Epithelial cell of esophagus (primary cell): Measurements from ENCODE around the gene CHRNB1.
A peak's percentile ranks its signal among the peaks of the same experiment; 100 is the strongest.

ENCODE experiments used
- DNase-seq: peaks from one replicate; pipeline ENCODE4 v3.0.0; 2010; ENCODE audit warnings: low read depth
- H3K4me3 ChIP-seq: 2 replicates; pipeline ENCODE4 v1.5.1; 2011; ENCODE audit warnings: mild to moderate bottlenecking, low read length, control low read depth
- TF ChIP-seq, protein P1 (sequence below): IDR thresholded peaks from 2 replicates; pipeline ENCODE4 v1.5.1; 2011; ENCODE audit warnings: low read depth, mild to moderate bottlenecking, low read length, control low read depth, inconsistent platforms; ENCODE audit not compliant: insufficient read depth; ENCODE audit errors: missing control alignments

Gene CHRNB1

GRCh38 chr17:7431231-7431630 lies 13.6 kb upstream of the CHRNB1 start:
- TF ChIP-seq, protein P1, sequence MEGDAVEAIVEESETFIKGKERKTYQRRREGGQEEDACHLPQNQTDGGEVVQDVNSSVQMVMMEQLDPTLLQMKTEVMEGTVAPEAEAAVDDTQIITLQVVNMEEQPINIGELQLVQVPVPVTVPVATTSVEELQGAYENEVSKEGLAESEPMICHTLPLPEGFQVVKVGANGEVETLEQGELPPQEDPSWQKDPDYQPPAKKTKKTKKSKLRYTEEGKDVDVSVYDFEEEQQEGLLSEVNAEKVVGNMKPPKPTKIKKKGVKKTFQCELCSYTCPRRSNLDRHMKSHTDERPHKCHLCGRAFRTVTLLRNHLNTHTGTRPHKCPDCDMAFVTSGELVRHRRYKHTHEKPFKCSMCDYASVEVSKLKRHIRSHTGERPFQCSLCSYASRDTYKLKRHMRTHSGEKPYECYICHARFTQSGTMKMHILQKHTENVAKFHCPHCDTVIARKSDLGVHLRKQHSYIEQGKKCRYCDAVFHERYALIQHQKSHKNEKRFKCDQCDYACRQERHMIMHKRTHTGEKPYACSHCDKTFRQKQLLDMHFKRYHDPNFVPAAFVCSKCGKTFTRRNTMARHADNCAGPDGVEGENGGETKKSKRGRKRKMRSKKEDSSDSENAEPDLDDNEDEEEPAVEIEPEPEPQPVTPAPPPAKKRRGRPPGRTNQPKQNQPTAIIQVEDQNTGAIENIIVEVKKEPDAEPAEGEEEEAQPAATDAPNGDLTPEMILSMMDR, result no peak
- H3K4me3 ChIP-seq, result no peak overlapping the region
- no peak for DNase-seq

DNA sequence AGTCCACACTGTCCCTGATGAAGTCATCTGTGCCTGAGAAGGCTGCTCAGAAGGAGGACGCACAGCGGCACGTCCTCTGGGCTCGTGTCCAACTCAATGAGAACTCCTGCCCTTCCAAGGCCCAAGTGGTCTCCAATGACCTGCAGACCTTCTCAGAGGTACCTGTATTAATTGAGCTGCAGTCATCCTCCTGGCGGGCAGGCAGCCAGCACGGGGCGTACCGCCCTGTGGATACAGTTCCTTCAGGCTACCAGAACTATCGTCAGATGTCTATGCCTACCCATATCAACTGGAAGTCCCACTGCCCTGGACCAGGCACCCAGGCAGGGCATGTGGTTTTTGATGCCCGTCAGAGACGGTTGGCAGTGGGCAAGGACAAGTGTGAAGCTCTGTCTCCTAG lies 12.6 kb upstream of the CHRNB1 start:
- TF ChIP-seq, protein P1, result no peak
- no peak overlapping the region for H3K4me3 ChIP-seq
- no peak for DNase-seq

DNA sequence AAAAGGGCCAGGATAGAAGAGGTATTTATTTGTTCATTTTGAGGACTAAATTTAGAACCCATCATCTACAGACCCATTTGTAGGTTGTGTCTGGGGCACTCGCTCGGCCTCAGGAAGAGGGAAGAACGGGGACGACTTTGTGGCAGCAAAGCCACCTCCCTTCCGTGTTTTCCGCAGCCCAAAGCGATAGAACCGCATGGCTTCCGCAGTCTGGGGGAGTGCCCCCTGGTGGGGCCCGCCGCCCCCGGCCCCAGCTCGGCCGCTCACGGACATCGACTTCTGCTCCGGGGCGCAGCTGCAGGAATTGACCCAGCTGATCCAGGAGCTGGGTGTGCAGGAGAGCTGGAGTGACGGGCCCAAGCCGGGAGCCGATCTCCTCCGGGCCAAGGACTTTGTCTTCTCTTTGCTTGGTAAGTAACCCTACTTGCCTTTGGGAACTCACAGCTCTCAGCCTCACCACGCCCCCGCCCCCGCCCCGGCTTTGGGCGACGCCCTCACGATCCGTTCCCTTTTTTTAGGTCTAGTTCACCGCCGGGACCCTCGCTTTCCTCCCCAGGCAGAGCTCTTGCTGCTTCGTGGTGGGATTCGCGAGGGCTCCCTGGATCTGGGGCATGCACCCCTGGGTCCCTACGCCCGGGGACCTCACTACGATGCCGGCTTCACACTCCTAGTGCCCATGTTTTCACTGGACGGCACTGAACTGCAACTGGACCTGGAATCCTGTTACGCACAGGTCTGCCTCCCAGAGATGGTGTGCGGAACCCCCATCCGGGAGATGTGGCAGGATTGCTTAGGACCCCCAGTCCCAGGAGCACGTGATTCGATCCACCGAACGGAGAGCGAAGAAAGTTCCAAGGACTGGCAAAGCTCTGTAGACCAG lies 8.9 kb upstream of the CHRNB1 start:
- H3K4me3 ChIP-seq, result peak overlapping the region; percentile 77
- TF ChIP-seq, protein P1, result no peak
- DNase-seq, result peak; percentile 63

- H3K4me3 ChIP-seq, result peak overlapping the region; percentile 78
- peak; percentile 94 for DNase-seq
Measured at GRCh38 chr17:7436556-7437368, 8.1 kb upstream of the CHRNB1 start.

DNA sequence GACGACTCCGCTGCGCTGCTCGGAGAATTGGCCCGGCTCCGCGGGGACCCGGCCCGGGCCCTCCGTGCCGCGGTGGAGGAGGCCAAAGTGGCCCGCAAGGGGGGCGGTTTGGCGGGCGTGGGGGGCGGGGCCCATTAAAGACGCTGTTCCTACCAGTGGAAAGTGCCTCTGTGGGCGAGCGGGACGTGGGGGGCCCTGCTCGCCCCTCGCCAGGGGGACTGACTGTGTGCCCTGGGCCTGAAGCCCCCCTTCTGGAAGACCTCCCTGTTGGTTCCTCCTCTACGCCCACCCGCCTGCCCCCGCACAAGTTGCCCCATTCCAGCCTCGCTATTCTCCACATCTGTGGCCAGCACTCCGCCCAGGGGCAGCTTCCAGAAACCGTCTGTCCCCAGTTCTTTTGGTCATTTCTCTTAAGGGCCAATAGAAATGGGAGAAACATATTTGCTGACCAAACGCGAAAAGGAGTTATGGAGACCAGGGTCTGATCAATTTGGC lies 7.4 kb upstream of the CHRNB1 start:
- peak overlapping the region; percentile 78 for H3K4me3 ChIP-seq
- no peak for DNase-seq
- TF ChIP-seq, protein P1, result no peak

More at GRCh38 chr17:7436556-7437368, 8.1 kb upstream of the CHRNB1 start:
- TF ChIP-seq, protein P1, result peak; percentile 54

- DNase-seq, result peak; percentile 84
- TF ChIP-seq, protein P1, result no peak
Measured at GRCh38 chr17:7437950-7438614, 6.8 kb upstream of the CHRNB1 start.

More at GRCh38 chr17:7437950-7438614, 6.8 kb upstream of the CHRNB1 start:
- H3K4me3 ChIP-seq, result peak overlapping the region; percentile 78
